ENCODE measurements around the gene IKZF5.

Gene IKZF5

GRCh38 chr10:122995936-122996335 is 12.7 kb downstream of the IKZF5 start:
- no peak for DNase-seq (ENCODE audit: extremely low read depth, low read depth)
- TF ChIP-seq, protein P1, sequence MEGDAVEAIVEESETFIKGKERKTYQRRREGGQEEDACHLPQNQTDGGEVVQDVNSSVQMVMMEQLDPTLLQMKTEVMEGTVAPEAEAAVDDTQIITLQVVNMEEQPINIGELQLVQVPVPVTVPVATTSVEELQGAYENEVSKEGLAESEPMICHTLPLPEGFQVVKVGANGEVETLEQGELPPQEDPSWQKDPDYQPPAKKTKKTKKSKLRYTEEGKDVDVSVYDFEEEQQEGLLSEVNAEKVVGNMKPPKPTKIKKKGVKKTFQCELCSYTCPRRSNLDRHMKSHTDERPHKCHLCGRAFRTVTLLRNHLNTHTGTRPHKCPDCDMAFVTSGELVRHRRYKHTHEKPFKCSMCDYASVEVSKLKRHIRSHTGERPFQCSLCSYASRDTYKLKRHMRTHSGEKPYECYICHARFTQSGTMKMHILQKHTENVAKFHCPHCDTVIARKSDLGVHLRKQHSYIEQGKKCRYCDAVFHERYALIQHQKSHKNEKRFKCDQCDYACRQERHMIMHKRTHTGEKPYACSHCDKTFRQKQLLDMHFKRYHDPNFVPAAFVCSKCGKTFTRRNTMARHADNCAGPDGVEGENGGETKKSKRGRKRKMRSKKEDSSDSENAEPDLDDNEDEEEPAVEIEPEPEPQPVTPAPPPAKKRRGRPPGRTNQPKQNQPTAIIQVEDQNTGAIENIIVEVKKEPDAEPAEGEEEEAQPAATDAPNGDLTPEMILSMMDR (IDR thresholded peaks at IDR 0.05; ENCODE audit: low read depth, low read length) = no peak

- TF ChIP-seq, protein P1 (IDR thresholded peaks at IDR 0.05; ENCODE audit: low read depth, low read length) = no peak
- DNase-seq (ENCODE audit: extremely low read depth, low read depth) = no peak
Observed at GRCh38 chr10:122993797-122994336, 14.7 kb downstream of the IKZF5 start.

DNA sequence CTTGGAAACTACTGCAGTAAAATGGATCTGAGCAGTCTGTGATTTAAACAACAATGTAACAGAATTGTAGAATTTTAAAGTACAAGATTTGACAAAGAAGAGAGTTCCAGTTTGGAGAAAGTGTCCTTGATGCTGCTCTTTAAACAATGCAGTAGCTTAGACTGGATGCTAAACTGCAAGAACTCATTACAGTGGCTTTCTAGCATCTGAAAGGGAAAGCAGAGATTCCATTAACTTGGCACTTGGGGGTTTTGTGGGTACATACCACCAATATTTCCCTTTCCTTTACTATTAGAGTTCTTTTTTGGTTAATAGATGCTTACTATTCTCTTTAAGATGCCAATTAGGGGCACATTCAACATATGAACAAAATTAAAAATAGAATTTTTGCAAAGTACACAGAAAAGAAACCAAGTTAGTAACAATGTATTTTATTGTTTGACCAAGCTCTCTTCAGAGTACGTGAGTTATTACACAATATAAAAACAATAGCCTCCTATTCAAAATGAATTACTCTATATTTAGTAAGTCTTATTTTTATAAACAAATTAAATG is 16.5 kb downstream of the IKZF5 start:
- DNase-seq (ENCODE audit: extremely low read depth, low read depth) = no peak
- TF ChIP-seq, protein P1 (IDR thresholded peaks at IDR 0.05; ENCODE audit: low read depth, low read length) = no peak

- DNase-seq (ENCODE audit: extremely low read depth, low read depth) = no peak
- TF ChIP-seq, protein P1 (IDR thresholded peaks at IDR 0.05; ENCODE audit: low read depth, low read length) = no peak
Observed at GRCh38 chr10:122990278-122990677, 18.3 kb downstream of the IKZF5 start.

DNA sequence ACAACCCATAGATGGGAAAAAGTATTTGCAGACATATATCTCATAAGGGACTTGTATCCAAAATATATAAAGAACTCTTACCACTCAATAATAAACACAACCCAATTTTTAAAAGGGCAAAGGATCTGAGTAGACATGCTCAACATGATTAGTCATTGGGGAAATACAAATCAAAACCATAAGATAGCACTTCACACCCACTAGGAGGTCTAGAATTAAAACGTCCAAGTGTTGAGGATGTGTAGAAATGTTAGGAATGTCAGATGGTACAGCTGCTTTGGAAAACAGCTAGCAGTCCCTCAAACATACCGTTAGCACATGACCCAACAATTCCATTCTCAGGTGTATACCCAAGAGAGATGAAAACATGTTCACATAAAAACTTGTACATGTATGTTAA is 20.1 kb downstream of the IKZF5 start:
- DNase-seq (ENCODE audit: extremely low read depth, low read depth) = no peak
- TF ChIP-seq, protein P1 (IDR thresholded peaks at IDR 0.05; ENCODE audit: low read depth, low read length) = no peak

DNA sequence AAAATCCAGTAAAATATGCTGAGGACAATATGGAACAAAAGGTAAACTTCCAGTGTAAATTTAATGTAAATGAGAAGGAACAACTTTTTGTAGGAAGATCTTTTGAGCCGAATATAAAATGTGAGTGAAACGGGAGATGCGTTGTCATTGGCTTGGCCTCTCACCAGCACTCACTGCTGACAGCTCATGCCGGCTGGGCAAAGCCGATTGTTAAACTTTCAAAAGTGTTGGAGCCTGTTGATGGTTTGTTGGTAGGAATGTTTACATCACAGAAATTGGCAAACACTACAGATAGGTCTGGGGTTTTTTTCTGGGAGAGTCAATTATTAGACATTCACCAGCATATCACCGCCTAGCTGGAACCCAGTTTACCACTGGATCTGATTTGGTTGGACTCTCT is 22.3 kb downstream of the IKZF5 start:
- TF ChIP-seq, protein P1 (IDR thresholded peaks at IDR 0.05; ENCODE audit: low read depth, low read length) = no peak
- DNase-seq (ENCODE audit: extremely low read depth, low read depth) = no peak

DNA sequence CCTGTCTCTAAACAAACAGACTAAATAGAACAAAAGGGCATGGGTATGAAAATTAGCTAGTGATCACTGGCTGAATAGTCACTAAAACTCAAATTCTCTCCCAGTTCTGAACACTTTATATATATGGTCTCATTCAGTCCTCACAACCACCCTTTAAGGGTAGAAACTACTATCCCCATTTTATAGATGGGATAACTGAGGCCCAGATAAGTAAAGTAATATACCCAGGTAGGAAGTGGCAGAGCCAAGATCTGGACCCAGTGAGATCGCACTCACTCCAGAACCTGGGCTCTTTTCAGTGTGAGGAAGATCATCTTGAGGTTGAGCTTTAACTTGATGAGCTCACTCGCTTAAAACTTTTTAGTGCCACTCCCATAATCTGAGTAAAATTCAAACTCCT is 23.9 kb downstream of the IKZF5 start:
- DNase-seq (ENCODE audit: extremely low read depth, low read depth) = no peak
- TF ChIP-seq, protein P1 (IDR thresholded peaks at IDR 0.05; ENCODE audit: low read depth, low read length) = no peak

Measured in AG09319 (cell line).